Right lobe of liver (tissue), 6 donors: ENCODE measurements around the gene ALG12. TPM values are rescaled to one million over a fixed set of nuclear protein-coding genes. Genes with fewer than 3 reads are reported as not detected.

Source experiments
- ATAC-seq, 4 donors: fragments of 200-7000 bp; cut with Tn5 transposase; one replicate each; pipeline ENCODE4 v1.9.1; 2020; ENCODE audit warnings: mild to moderate bottlenecking in 4 of 4, moderate library complexity in 4 of 4
- DNase-seq, 3 donors: peaks; one replicate each; pipeline ENCODE4 v3.0.0-alpha.2; 2020
- H3K27ac ChIP-seq, 3 donors: fragments of 200-600 bp; one replicate each; pipeline ENCODE4 v1.8.0; 2022
- H3K27me3 ChIP-seq, 2 donors: fragments of 200-600 bp; one replicate each; pipeline ENCODE4 v1.8.0; 2022
- H3K36me3 ChIP-seq, 4 donors: fragments of 200-600 bp; sonication (generic) in 1 of 4; one replicate each; pipeline versions ENCODE4 v1.5.1 to v1.8.0; 2017 to 2022; ENCODE audit warnings: control low read depth in 1 of 4
- H3K4me1 ChIP-seq, 4 donors: fragments of 200-600 bp; sonication (generic) in 1 of 4; one replicate each; pipeline versions ENCODE4 v1.5.1 to v1.8.0; 2017 to 2022; ENCODE audit warnings: control low read depth in 1 of 4
- H3K4me3 ChIP-seq, 3 donors: fragments of 200-600 bp; one replicate each; pipeline ENCODE4 v1.8.0; 2022
- H3K9me3 ChIP-seq, 4 donors: fragments of 200-600 bp; sonication (generic) in 1 of 4; one replicate each; pipeline versions ENCODE4 v1.5.1 to v1.8.0; 2017 to 2022; ENCODE audit warnings: control low read depth in 1 of 4
- POLR2A ChIP-seq: fragments of 450-650 bp; IDR thresholded peaks from one replicate; pipeline ENCODE4 v1.6.1; 2017; ENCODE audit warnings: antibody characterized with exemption, mild to moderate bottlenecking
- WGBS: methylation state at CpG from one replicate; pipeline ENCODE4 v1.1.6; 2018; ENCODE audit warnings: low coverage, low lambda C conversion rate; ENCODE audit not compliant: insufficient coverage; ENCODE audit errors: missing lambda C conversion rate; 5-methylcytosine and 5-hydroxymethylcytosine counted together
- intact Hi-C, 2 donors: fragments of 100-400 bp; cut with DNase I; formaldehyde crosslinking; loops; one replicate each; pipeline versions ENCODE4 v1.11.2 to v1.14.1; 2022
- total RNA-seq, 6 experiments: library from RNA; depleted of rRNA in 2 of 6; stranded (reverse); fragments of >200 nt in 2 of 6; fragmentation: NEBNext Ultra II Directional in 3 of 6; extraction: Animal tissue kit (Norgen Biotek cat#: 25700) in 3 of 6; gene quantifications; one replicate each; pipeline versions ENCODE4 v1.1.0 to v1.2.4, GENCODE V29; 2016 to 2023
- TF ChIP-seq, protein P1 (sequence below), 4 donors: fragments of 200-600 bp in 3 of 4; fragments of 450-650 bp in 1 of 4; IDR thresholded peaks; one replicate each; pipeline versions ENCODE4 v1.5.1 to v1.8.0; 2016 to 2022; ENCODE audit warnings: antibody characterized with exemption in 4 of 4, mild to moderate bottlenecking in 2 of 4
- donor health status: DM: no; HTN: yes; CAD: no.
- donor health status: DM: no; HTN: no; CAD: no.
- donor health status: DM: no; HTN: no; CAD: no.
- donor health status: DM: no; HTN: yes; CAD: no.
- donor health status: DM: no; HTN: yes; CAD: no.

The ALG12 gene
- total RNA-seq, 6 experiments from 2014 or later = 15.1 to 19.0 (median 16.6) TPM

GRCh38 chr22:49962751-49963646 lies 44.8 kb upstream of the ALG12 start:
- no peaks in the 10 kb centered on the region for H3K27me3 ChIP-seq
- no peak for TF ChIP-seq POLR2A
- TF ChIP-seq, protein P1, sequence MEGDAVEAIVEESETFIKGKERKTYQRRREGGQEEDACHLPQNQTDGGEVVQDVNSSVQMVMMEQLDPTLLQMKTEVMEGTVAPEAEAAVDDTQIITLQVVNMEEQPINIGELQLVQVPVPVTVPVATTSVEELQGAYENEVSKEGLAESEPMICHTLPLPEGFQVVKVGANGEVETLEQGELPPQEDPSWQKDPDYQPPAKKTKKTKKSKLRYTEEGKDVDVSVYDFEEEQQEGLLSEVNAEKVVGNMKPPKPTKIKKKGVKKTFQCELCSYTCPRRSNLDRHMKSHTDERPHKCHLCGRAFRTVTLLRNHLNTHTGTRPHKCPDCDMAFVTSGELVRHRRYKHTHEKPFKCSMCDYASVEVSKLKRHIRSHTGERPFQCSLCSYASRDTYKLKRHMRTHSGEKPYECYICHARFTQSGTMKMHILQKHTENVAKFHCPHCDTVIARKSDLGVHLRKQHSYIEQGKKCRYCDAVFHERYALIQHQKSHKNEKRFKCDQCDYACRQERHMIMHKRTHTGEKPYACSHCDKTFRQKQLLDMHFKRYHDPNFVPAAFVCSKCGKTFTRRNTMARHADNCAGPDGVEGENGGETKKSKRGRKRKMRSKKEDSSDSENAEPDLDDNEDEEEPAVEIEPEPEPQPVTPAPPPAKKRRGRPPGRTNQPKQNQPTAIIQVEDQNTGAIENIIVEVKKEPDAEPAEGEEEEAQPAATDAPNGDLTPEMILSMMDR (IDR thresholded peaks at IDR 0.05) = no peak
- no peaks in the 10 kb centered on the region for H3K9me3 ChIP-seq
- peaks cover 7 to 18% (median 12%) of the 10 kb centered on the region in 4 donors for H3K36me3 ChIP-seq
- H3K4me3 ChIP-seq = peak overlapping the region; percentile 87 to 98 (median 95)
- peaks cover 0 to 63% (median 37%) of the 10 kb centered on the region in 4 donors for H3K4me1 ChIP-seq
- ATAC-seq (no peak), DNase-seq (peak; percentile 55 to 70 (median 68))
- H3K27ac ChIP-seq = peak overlapping the region; percentile 88 to 97 (median 93)
- intact Hi-C loops = no loop called here
- WGBS = 33% methylated on average over 15 of the region's 63 CpGs

GRCh38 chr22:49962012-49962750 lies 43.9 kb upstream of the ALG12 start:
- H3K4me3 ChIP-seq = peak overlapping the region; percentile 87 to 98 (median 95)
- peak; percentile 42 to 55 (median 46) for ATAC-seq
- H3K36me3 ChIP-seq = peaks cover 7 to 18% (median 12%) of the 10 kb centered on the region in 4 donors
- TF ChIP-seq, protein P1 (IDR thresholded peaks at IDR 0.05) = no peak
- TF ChIP-seq POLR2A = peak; percentile 79
- intact Hi-C loops = no loop called here
- no peaks in the 10 kb centered on the region for H3K9me3 ChIP-seq
- H3K4me1 ChIP-seq = peaks cover 0 to 56% (median 34%) of the 10 kb centered on the region in 4 donors
- no peaks in the 10 kb centered on the region for H3K27me3 ChIP-seq
- peak overlapping the region; percentile 88 to 97 (median 93) for H3K27ac ChIP-seq
- DNase-seq = peak; percentile 92 to 95 (median 94)
- 3% methylated on average over 13 of the region's 70 CpGs for WGBS

GRCh38 chr22:49961601-49962011 lies 43.4 kb upstream of the ALG12 start:
- WGBS = no CpG with 5 or more reads among the region's 49 CpGs

DNA sequence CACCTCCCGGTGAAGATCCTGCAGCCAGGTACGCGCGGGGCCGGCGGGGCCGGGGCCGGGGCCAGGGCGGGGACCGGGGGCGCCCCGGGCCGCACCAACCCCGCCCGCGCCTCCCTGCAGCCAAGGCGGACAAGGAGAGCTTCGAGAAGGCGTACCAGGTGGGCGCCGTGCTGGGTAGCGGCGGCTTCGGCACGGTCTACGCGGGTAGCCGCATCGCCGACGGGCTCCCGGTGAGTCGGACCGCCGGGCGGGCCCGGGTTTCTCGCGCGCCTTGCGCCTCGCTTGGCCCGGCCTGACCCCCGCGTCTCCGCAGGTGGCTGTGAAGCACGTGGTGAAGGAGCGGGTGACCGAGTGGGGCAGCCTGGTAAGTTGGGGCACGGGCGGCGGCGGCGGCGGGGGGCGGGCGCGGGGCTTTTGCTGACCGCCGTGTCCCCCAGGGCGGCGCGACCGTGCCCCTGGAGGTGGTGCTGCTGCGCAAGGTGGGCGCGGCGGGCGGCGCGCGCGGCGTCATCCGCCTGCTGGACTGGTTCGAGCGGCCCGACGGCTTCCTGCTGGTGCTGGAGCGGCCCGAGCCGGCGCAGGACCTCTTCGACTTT lies 42.9 kb upstream of the ALG12 start:
- WGBS = 0% methylated on average over 2 of the region's 84 CpGs
- DNase-seq (peak; percentile 53 to 73 (median 61)), ATAC-seq (no peak)
- TF ChIP-seq, protein P1 (IDR thresholded peaks at IDR 0.05) = peak in 1 of 4 donors; percentile 4
- no peak for TF ChIP-seq POLR2A
- intact Hi-C loops = no loop called here
- Histone ChIP-seq H3K4me3 (peak overlapping the region; percentile 87 to 98 (median 95)), H3K9me3 (no peaks in the 10 kb centered on the region), H3K36me3 (peaks cover 7 to 18% (median 12%) of the 10 kb centered on the region in 4 donors), H3K27ac (peak overlapping the region; percentile 88 to 97 (median 93)), H3K27me3 (no peaks in the 10 kb centered on the region), H3K4me1 (peaks cover 0 to 54% (median 30%) of the 10 kb centered on the region in 4 donors)

More at GRCh38 chr22:49961601-49962011, 43.4 kb upstream of the ALG12 start:
- DNase-seq (peak in 2 of 3 donors; percentile 50 to 68), ATAC-seq (no peak)
- H3K27ac ChIP-seq = peak overlapping the region; percentile 88 to 97 (median 93)
- peaks cover 7 to 18% (median 12%) of the 10 kb centered on the region in 4 donors for H3K36me3 ChIP-seq
- intact Hi-C loops = no loop called here
- no peaks in the 10 kb centered on the region for H3K9me3 ChIP-seq
- H3K27me3 ChIP-seq = no peaks in the 10 kb centered on the region
- no peak for TF ChIP-seq POLR2A
- TF ChIP-seq, protein P1 (IDR thresholded peaks at IDR 0.05) = peak in 1 of 4 donors; percentile 1
- peak overlapping the region; percentile 87 to 98 (median 95) for H3K4me3 ChIP-seq
- peaks cover 0 to 54% (median 32%) of the 10 kb centered on the region in 4 donors for H3K4me1 ChIP-seq
